Measurements from ENCODE around the gene RPL12. TPM values are rescaled to one million over a fixed set of nuclear protein-coding genes. Genes with fewer than 3 reads are reported as not detected.

The RPL12 gene
- total and polyA plus RNA-seq, 2 of the 13 experiments (the other 11 are each of a cell fraction or from before 2014, with no cell fraction given) = 1,551 to 2,590 TPM

DNA sequence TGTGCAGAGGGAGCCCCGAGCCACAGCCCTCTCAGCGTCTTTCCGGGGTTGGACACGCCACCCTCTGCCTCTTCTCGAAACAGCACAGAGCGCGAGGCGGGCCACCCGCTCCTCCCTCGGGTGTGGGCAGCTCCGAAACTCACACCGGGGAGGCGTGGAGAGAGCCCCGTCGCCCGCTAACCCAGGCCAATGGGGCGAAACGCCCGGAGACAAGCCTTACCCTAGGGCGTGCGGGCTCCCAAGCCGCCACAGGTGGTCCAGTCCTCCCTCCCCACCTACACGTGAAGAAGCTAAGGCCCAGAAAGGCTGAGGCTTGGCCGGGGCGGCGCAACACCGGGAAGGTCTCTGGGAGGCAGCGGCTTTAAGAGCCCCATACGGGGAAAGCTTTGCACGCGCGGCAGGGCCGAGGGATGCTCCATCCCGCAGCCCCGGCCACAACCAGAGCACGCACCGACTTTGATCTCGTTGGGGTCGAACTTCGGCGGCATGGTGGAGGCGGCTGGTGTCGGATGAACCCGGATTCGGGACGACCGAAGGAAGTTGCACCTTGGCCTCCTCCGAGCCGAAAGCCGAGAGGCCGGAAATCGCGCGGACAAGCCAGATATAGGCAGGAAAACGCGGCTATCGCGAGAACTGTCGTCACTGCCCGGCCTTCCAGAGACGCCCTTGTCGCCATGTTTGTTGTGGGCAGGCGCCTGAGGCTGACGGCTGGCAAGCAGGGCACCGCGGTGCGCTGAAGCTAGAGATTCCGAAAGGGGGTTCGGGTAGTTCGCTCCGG lies at the start of gene RPL12, which contains the start of gene LRSAM1 (continued):
- TF ChIP-seq PRDM4 (CRISPR knock-in tag; IDR thresholded peaks at IDR 0.05; ENCODE audit: borderline replicate concordance) (no peak), ZNF230 (CRISPR knock-in tag; IDR thresholded peaks at IDR 0.05) (peak; percentile 87; the same call in 1 of the 2 replicates), JUND (CRISPR knock-in tag; IDR thresholded peaks at IDR 0.05) (no peak), ZNF782 (CRISPR knock-in tag; IDR thresholded peaks at IDR 0.05; ENCODE audit: borderline replicate concordance) (peak; percentile 97), PHB2 (IDR thresholded peaks at IDR 0.05; ENCODE audit: partially characterized antibody) (no peak), NONO (IDR thresholded peaks at IDR 0.05) (no peak), NONO (CRISPR knock-in tag; conservative IDR thresholded peaks at IDR 0.05) (peak; percentile 92), NCOA1 (CRISPR knock-in tag; IDR thresholded peaks at IDR 0.05) (0 out of 2 replicates have a peak, but pooled peaks have one; percentile 76), ZNF747 (CRISPR knock-in tag; IDR thresholded peaks at IDR 0.05; ENCODE audit: borderline replicate concordance) (peak; percentile 80), THRA (CRISPR knock-in tag; IDR thresholded peaks at IDR 0.05; ENCODE audit: borderline replicate concordance) (peak; percentile 59; the same call in 1 of the 2 replicates), FOXJ3 (CRISPR knock-in tag; IDR thresholded peaks at IDR 0.05; ENCODE audit: borderline replicate concordance) (peak; percentile 66), ZSCAN12 (CRISPR knock-in tag; IDR thresholded peaks at IDR 0.05) (no peak; the same call in none of the 2 replicates), TGIF2 (CRISPR knock-in tag; IDR thresholded peaks at IDR 0.05) (peak; percentile 91), ZNF674 (CRISPR knock-in tag; IDR thresholded peaks at IDR 0.05; ENCODE audit: low read depth) (no peak), RXRA (CRISPR knock-in tag; IDR thresholded peaks at IDR 0.05) (peak; percentile 60), HIVEP1 (CRISPR knock-in tag; IDR thresholded peaks at IDR 0.05) (peak; percentile 36; the same call in 1 of the 2 replicates), ZNF180 (CRISPR knock-in tag; IDR thresholded peaks at IDR 0.05; ENCODE audit: borderline replicate concordance, low read depth) (peak; percentile 52; the same call in 1 of the 2 replicates), MEF2D (CRISPR knock-in tag; IDR thresholded peaks at IDR 0.05) (peak; percentile 60; the same call in 1 of the 2 replicates), ZNF264 (CRISPR knock-in tag; IDR thresholded peaks at IDR 0.05) (0 out of 2 replicates have a peak, but pooled peaks have one; percentile 75), DPF2 (CRISPR knock-in tag; IDR thresholded peaks at IDR 0.05; ENCODE audit: borderline replicate concordance, low read depth) (no peak)
- TF ChIP-seq, protein P1, sequence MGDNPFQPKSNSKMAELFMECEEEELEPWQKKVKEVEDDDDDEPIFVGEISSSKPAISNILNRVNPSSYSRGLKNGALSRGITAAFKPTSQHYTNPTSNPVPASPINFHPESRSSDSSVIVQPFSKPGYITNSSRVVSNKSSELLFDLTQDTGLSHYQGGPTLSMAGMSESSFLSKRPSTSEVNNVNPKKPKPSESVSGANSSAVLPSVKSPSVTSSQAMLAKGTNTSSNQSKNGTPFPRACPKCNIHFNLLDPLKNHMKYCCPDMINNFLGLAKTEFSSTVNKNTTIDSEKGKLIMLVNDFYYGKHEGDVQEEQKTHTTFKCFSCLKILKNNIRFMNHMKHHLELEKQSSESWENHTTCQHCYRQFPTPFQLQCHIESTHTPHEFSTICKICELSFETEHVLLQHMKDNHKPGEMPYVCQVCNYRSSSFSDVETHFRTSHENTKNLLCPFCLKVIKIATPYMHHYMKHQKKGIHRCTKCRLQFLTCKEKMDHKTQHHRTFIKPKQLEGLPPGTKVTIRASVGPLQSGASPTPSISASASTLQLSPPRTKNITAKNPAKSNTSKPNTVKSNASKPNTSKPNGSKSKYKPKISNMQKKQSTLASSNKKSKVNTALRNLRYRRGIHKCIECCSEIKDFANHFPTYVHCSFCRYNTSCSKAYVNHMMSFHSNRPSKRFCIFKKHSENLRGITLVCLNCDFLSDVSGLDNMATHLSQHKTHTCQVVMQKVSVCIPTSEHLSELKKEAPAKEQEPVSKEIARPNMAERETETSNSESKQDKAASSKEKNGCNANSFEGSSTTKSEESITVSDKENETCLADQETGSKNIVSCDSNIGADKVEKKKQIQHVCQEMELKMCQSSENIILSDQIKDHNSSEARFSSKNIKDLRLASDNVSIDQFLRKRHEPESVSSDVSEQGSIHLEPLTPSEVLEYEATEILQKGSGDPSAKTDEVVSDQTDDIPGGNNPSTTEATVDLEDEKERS (CRISPR knock-in tag; IDR thresholded peaks at IDR 0.05) = peak; percentile 80; the same call in 1 of the 2 replicates
- TF ChIP-seq, protein P2, sequence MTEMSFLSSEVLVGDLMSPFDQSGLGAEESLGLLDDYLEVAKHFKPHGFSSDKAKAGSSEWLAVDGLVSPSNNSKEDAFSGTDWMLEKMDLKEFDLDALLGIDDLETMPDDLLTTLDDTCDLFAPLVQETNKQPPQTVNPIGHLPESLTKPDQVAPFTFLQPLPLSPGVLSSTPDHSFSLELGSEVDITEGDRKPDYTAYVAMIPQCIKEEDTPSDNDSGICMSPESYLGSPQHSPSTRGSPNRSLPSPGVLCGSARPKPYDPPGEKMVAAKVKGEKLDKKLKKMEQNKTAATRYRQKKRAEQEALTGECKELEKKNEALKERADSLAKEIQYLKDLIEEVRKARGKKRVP (CRISPR knock-in tag; IDR thresholded peaks at IDR 0.05) = peak in 1 of 2 experiments; percentile 75; a peak in 2 of 4 replicates

Measured in HepG2 (cell line).